Fibroblast of skin of right quadriceps (primary cell): ENCODE results near the gene FXR2.

Source experiments
- DNase-seq: peaks from one replicate; pipeline ENCODE4 v3.0.0-alpha.2; 2013

The FXR2 gene

GRCh38 chr17:7569571-7569970, 45.1 kb downstream of the FXR2 start:
- no peak for DNase-seq

DNA sequence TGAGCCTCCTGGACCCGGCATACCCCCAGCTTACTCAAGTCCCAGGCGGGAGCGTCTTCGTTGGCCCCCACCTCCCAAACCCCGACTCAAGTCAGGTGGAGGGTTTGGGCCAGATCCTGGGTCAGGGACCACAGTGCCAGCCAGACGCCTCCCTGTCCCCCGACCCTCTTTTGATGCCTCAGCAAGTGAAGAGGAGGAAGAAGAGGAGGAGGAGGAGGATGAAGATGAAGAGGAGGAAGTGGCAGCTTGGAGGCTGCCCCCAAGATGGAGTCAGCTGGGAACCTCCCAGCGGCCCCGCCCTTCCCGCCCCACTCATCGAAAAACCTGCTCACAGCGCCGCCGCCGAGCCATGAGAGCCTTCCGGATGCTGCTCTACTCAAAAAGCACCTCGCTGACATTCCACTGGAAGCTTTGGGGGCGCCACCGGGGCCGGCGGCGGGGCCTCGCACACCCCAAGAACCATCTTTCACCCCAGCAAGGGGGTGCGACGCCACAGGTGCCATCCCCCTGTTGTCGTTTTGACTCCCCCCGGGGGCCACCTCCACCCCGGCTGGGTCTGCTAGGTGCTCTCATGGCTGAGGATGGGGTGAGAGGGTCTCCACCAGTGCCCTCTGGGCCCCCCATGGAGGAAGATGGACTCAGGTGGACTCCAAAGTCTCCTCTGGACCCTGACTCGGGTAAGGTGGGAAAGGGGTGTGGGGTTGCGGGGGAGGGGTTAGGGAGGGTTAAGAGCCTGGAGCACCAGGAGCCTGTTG, 51.4 kb downstream of the FXR2 start:
- DNase-seq, result no peak

- no peak for DNase-seq
Observed at GRCh38 chr17:7562208-7562605, 52.5 kb downstream of the FXR2 start.

- peak; percentile 89 for DNase-seq
Observed at GRCh38 chr17:7561589-7562207, 53.0 kb downstream of the FXR2 start, which contains the start of gene SENP3. Gene SENP3 (plus strand): TSS chr17:7561919. CDS start chr17:7563077, 1,158 bp downstream.

- DNase-seq, result peak; percentile 79
Observed at GRCh38 chr17:7561028-7561575, 53.6 kb downstream of the FXR2 start.

DNA sequence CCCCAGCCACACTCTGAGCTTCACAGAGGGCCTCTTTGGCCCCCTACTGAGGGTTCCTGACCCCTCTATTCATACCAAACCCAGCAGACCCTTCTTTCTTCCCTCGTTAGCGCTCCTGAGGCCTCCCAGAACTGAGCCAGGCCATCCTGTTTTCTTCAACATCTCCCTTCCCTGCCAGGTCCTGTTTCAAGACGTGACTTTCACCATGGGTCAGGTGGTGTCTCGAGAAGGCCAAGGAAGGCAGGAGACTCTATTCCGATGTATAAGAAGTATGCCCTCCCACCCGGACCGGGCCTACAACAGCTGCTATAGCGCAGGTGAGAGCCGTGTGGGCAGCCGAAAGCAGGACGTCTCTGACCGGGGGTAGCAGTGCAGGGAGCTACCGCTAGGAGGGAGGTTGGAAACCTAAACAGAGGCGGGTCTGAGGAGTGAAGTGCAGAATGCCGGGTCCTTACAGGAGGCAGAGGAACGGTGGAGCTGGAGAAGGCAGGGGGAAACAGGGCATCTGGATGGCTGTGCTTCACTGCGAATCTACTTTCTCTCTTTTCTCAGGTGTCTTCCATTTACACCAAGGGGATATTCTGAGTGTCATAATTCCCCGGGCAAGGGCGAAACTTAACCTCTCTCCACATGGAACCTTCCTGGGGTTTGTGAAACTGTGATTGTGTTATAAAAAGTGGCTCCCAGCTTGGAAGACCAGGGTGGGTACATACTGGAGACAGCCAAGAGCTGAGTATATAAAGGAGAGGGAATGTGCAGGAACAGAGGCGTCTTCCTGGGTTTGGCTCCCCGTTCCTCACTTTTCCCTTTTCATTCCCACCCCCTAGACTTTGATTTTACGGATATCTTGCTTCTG, 54.3 kb downstream of the FXR2 start:
- peak; percentile 55 for DNase-seq

GRCh38 chr17:7559320-7560171, 55.2 kb downstream of the FXR2 start:
- DNase-seq, result no peak

GRCh38 chr17:7558544-7559319, 56.0 kb downstream of the FXR2 start, which contains the start of gene TNFSF13:
Gene TNFSF13 (plus strand): TSS chr17:7558750. CDS start chr17:7559040, 290 bp downstream.
- DNase-seq, result no peak

DNA sequence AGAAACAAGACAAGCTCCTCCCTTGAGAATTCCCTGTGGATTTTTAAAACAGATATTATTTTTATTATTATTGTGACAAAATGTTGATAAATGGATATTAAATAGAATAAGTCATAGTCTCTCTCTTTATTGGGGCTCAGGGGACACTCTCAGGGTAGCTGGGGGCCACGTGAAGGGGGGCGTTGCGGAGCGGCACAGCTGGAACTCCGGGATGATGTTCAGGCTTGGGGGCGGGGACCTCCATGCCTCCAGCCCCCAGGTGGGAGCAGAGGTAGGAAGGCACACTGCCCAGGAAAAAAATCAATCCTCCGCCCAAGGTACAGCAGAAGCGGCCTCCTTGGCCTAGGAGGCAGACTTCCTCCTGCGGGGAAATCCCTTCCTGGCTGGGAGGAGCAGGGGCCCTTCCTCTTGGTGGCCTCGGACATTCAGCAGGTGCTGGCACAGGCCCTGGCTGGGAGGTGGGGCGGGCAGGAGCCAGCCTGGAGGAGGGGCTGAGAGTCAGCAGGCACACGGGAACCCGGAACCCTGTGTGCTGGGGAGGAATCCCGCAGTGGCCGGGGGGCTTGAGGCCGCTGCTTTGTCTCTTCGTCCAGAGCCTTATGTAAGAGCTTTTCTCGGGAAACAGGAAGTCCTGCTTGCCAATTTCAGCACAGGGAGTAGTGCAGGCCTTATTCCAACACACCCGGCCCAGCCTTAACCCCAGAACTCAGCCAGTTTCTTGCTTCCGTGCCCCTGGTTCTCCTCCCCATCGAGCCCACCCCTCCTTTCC, 56.7 kb downstream of the FXR2 start:
- peak; percentile 28 for DNase-seq

GRCh38 chr17:7557147-7557764, 57.4 kb downstream of the FXR2 start:
- DNase-seq, result no peak

GRCh38 chr17:7556627-7557026, 58.1 kb downstream of the FXR2 start:
- no peak for DNase-seq

DNA sequence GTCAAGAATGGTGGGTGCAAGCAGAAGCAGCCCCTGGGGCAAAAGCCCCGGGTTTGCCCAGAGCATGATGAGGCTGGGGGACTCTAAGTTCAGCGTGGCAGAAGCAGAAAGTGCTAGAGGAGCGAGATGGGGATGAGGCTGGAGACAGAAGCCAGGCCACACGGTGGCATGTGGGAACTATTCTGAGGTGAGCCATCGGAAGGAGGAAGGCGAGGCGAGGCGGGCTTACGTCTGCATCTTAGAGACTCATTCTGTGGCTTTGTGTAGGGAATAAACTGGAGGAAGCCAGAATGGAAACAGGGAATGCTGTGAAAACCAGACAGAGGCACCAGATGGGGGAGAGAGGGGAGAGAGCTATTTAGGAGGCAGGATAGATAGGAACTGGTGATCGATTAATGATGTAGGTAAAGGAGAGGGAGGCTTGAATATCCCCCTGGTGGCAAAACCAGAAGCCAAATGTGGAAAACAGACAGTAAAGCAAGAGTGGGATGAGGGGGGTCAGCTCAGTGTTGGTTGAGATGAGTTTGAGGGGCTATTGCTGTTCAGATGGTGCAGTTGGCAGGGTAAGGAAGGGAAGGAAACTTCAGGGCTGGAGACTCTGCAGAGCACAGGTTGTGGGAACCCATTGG, 59.3 kb downstream of the FXR2 start:
- no peak for DNase-seq

- no peak for DNase-seq
Observed at GRCh38 chr17:7553356-7553755, 61.3 kb downstream of the FXR2 start.

DNA sequence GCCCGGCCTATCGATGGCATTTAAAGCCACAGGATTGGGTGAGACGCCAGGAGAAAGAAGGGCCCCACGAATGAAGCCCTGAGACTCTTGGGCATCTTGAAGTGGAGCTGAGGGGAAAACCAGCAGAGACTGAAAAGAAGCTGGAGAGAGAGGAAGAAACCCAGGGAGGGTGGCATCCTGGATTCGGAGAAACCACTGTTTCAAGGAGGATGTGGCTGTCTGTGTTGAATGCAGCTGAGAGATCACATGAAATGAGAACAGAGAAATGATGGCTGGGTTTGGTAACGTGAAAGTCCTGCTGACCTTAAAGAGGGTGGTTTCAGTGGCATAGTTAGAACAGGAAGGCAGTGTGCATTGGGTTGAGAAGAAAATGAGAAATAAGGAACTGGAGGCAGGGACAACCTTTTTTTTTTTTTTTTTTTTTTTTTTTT, 62.1 kb downstream of the FXR2 start:
- DNase-seq, result no peak

GRCh38 chr17:7551396-7551795, 63.3 kb downstream of the FXR2 start:
- DNase-seq, result no peak

- no peak for DNase-seq
Observed at GRCh38 chr17:7550344-7550743, 64.4 kb downstream of the FXR2 start.

GRCh38 chr17:7549401-7550055, 65.2 kb downstream of the FXR2 start:
- DNase-seq, result no peak

DNA sequence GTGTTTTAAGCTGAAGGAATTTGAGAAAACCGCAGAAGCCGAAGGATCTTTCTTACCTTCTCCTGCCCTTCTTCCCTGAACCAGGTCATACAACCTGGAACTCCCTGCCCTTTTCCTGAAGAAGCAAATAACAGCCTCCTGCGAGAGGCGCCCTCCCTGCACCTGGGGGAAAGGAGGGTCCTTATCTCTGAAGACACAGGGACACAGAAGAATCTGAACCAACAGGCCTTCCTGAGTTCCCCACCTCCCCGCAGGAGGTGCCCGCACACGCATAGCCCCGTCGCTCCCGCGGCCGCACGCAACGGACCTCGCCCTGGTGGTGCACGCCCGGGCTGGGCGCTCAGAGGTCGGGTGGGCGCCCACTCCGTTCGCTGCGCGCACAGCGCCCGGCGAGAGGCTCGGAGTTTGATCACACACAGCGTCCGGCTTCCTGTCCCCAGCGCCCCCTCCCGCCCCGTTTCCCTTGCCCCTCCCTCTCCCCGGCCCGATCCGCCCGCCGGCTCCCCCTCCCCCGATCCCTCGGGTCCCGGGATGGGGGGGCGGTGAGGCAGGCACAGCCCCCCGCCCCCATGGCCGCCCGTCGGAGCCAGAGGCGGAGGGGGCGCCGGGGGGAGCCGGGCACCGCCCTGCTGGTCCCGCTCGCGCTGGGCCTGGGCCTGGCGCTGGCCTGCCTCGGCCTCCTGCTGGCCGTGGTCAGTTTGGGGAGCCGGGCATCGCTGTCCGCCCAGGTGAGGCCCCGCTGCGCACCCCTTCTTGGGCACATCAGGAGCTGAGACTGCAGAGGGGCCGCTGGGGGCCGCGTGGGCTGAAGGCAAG, 65.9 kb downstream of the FXR2 start, which contains the start of gene TNFSF12:
Gene TNFSF12, plus strand, starts transcription at position 474 of the 816 bp plus-strand sequence. Its CDS starts 96 bp downstream, at position 570.
- DNase-seq, result peak; percentile 39
